A549 (cell line): Measurements from ENCODE around the gene MAL. TPM values are rescaled to one million over a fixed set of nuclear protein-coding genes. Genes with fewer than 3 reads are reported as not detected.
A peak's percentile ranks its signal among the peaks of the same experiment; 100 is the strongest.

Experiments
- ATAC-seq, 2 experiments: fragments of 200-7000 bp in 1 of 2; fragments of >200 bp in 1 of 2; cut with Nextera tagmentation in 1 of 2; cut with Tn5 transposase in 1 of 2; 3 replicates each; pipeline versions ENCODE4 v1.8.0 to v1.9.1; 2018 to 2020; ENCODE audit warnings: mild to moderate bottlenecking in 1 of 2, moderate library complexity in 1 of 2
- CTCF ChIA-PET: fragments of 300-600 bp; sonication (Branson Sonifier 250); formaldehyde crosslinking; extraction: SDS; loops from one replicate; lab custom pipeline; 2021; ENCODE audit warnings: antibody characterized with exemption, inconsistent platforms; lab: Yijun Ruan, JAX
- POLR2A ChIA-PET: fragments of 350-600 bp; formaldehyde crosslinking; extraction: SDS; loops from one replicate; lab custom pipeline; 2021; ENCODE audit warnings: antibody characterized with exemption, inconsistent platforms; lab: Yijun Ruan, JAX
- DNase-seq, 2 experiments: peaks; one replicate each; pipeline versions ENCODE4 v3.0.0 to v3.0.0-alpha.2; 2011 to 2016; ENCODE audit warnings: low read depth in 1 of 2, low spot score in 1 of 2
- FAIRE-seq: peaks from 2 replicates; lab custom pipeline; 2011; peaks lifted over from hg19 to GRCh38; lab: Jason Lieb, UNC
- H3K27ac ChIP-seq, 2 experiments: fragments of >200 bp; sonication (Bioruptor Twin); formaldehyde crosslinking; 3 replicates each; pipeline ENCODE4 v1.5.1; 2016 to 2017
- H3K4me1 ChIP-seq: fragments of >200 bp; sonication (Bioruptor Twin); formaldehyde crosslinking; 3 replicates; pipeline ENCODE4 v1.6.1; 2016
- H3K4me2 ChIP-seq: fragments of >200 bp; sonication (Bioruptor Twin); formaldehyde crosslinking; 3 replicates; pipeline ENCODE4 v1.6.1; 2016
- H3K4me3 ChIP-seq: fragments of >200 bp; sonication (Bioruptor Twin); formaldehyde crosslinking; 3 replicates; pipeline ENCODE4 v1.5.1; 2016
- H3K9me3 ChIP-seq: fragments of >200 bp; sonication (Bioruptor Twin); formaldehyde crosslinking; 3 replicates; pipeline ENCODE4 v1.6.1; 2016
- CBX2 ChIP-seq: fragments of 200-600 bp; sonication (generic); IDR thresholded peaks from 2 replicates; pipeline ENCODE4 v1.6.1; 2016; ENCODE audit warnings: low read depth, mild to moderate bottlenecking, borderline replicate concordance
- CBX8 ChIP-seq: fragments of 200-600 bp; sonication (generic); IDR thresholded peaks from 2 replicates; pipeline ENCODE4 v1.6.1; 2016
- CHD4 ChIP-seq: fragments of 200-600 bp; sonication (generic); IDR thresholded peaks from 2 replicates; pipeline ENCODE4 v1.6.1; 2016; ENCODE audit warnings: antibody characterized with exemption, mild to moderate bottlenecking, borderline replicate concordance
- EHMT2 ChIP-seq: fragments of 200-600 bp; sonication (generic); IDR thresholded peaks from 2 replicates; pipeline ENCODE4 v1.6.1; 2016; ENCODE audit warnings: antibody characterized with exemption, low read depth, mild to moderate bottlenecking, moderate library complexity
- ESRRA ChIP-seq: fragments of 150-350 bp; IDR thresholded peaks from 2 replicates; pipeline ENCODE4 v1.6.1; 2014; ENCODE audit warnings: mild to moderate bottlenecking, low read length, borderline replicate concordance
- FOSB ChIP-seq: fragments of 250-450 bp; sonication (Bioruptor Pico); IDR thresholded peaks from 2 replicates; pipeline ENCODE4 v1.5.0; 2020; ENCODE audit warnings: mild to moderate bottlenecking, moderate library complexity
- FOSL2 ChIP-seq, 2 experiments: fragments of 450-650 bp in 1 of 2; fragments of >200 bp in 1 of 2; sonication (Bioruptor Twin) in 1 of 2; formaldehyde crosslinking; IDR thresholded peaks; 2 replicates each; pipeline versions ENCODE4 v1.5.0 to v1.6.1; 2016 to 2020; ENCODE audit warnings: mild to moderate bottlenecking in 1 of 2, moderate library complexity in 1 of 2
- GATA3 ChIP-seq: IDR thresholded peaks from 2 replicates; pipeline ENCODE4 v1.6.1; 2012; ENCODE audit warnings: borderline replicate concordance
- HDAC2 ChIP-seq: fragments of 200-600 bp; sonication (generic); IDR thresholded peaks from 2 replicates; pipeline ENCODE4 v1.6.1; 2016
- HEYL ChIP-seq: fragments of 250-450 bp; sonication (Bioruptor Pico); IDR thresholded peaks from 2 replicates; pipeline ENCODE4 v1.8.0; 2021; ENCODE audit warnings: mild to moderate bottlenecking, moderate library complexity
- HOXA7 ChIP-seq: fragments of 250-450 bp; sonication (Bioruptor Pico); IDR thresholded peaks from 2 replicates; pipeline ENCODE4 v1.5.0; 2020; ENCODE audit warnings: mild to moderate bottlenecking, moderate library complexity
- HOXB13 ChIP-seq: fragments of 250-450 bp; sonication (Bioruptor Pico); IDR thresholded peaks from 2 replicates; pipeline ENCODE4 v1.5.0; 2020; ENCODE audit warnings: low read depth, mild to moderate bottlenecking, moderate library complexity
- JUN ChIP-seq, 2 experiments: fragments of >200 bp; sonication (Bioruptor Twin); formaldehyde crosslinking; IDR thresholded peaks; 2 replicates in 1 of 2; 3 replicates in 1 of 2; pipeline ENCODE4 v1.6.1; 2016 to 2017
- JUNB ChIP-seq: fragments of >200 bp; sonication (Bioruptor Twin); formaldehyde crosslinking; IDR thresholded peaks from 2 replicates; pipeline ENCODE4 v1.6.1; 2016
- KDM1A ChIP-seq: fragments of 200-600 bp; sonication (generic); IDR thresholded peaks from 2 replicates; pipeline ENCODE4 v1.6.1; 2016; ENCODE audit warnings: low read depth, mild to moderate bottlenecking
- KDM5A ChIP-seq: fragments of 200-600 bp; sonication (generic); IDR thresholded peaks from 2 replicates; pipeline ENCODE4 v1.6.1; 2016; ENCODE audit warnings: antibody characterized with exemption, mild to moderate bottlenecking
- MAFK ChIP-seq: fragments of 450-650 bp; IDR thresholded peaks from 2 replicates; pipeline ENCODE4 v1.6.1; 2014; ENCODE audit not compliant: partially characterized antibody
- MYC ChIP-seq: IDR thresholded peaks from 2 replicates; pipeline ENCODE4 v1.6.1; 2012; ENCODE audit warnings: mild to moderate bottlenecking, inconsistent platforms, low read length, improper control_type of control experiment, borderline replicate concordance
- NPAS2 ChIP-seq: fragments of 250-450 bp; sonication (Bioruptor Pico); IDR thresholded peaks from 2 replicates; pipeline ENCODE4 v1.8.0; 2022; ENCODE audit warnings: mild to moderate bottlenecking, moderate library complexity, borderline replicate concordance
- NR3C1 ChIP-seq: fragments of >200 bp; sonication (Bioruptor Twin); formaldehyde crosslinking; IDR thresholded peaks from 3 replicates; pipeline ENCODE4 v1.6.1; 2017
- POLR2AphosphoS2 ChIP-seq: conservative IDR thresholded peaks from 2 replicates; pipeline ENCODE4 v1.6.1; 2012; ENCODE audit warnings: low read length, improper control_type of control experiment, inconsistent platforms
- RFX5 ChIP-seq: fragments of 450-650 bp; IDR thresholded peaks from 2 replicates; pipeline ENCODE4 v1.7.1; 2014; ENCODE audit warnings: antibody characterized with exemption, mild to moderate bottlenecking, moderate library complexity
- SMC3 ChIP-seq: fragments of >200 bp; sonication (Bioruptor Twin); formaldehyde crosslinking; IDR thresholded peaks from 3 replicates; pipeline ENCODE4 v1.6.1; 2018; ENCODE audit warnings: inconsistent platforms
- SREBF2 ChIP-seq: fragments of 450-650 bp; IDR thresholded peaks from 2 replicates; pipeline ENCODE4 v1.6.1; 2014; ENCODE audit warnings: mild to moderate bottlenecking, moderate library complexity
- USF2 ChIP-seq: fragments of 450-650 bp; IDR thresholded peaks from 2 replicates; pipeline ENCODE4 v1.6.1; 2014; ENCODE audit warnings: antibody characterized with exemption
- ZC3H11A ChIP-seq: fragments of 450-650 bp; IDR thresholded peaks from 2 replicates; pipeline ENCODE4 v1.6.1; 2014; ENCODE audit warnings: antibody characterized with exemption, mild to moderate bottlenecking
- ZFP36 ChIP-seq: fragments of 450-650 bp; IDR thresholded peaks from 2 replicates; pipeline ENCODE4 v1.6.1; 2014; ENCODE audit warnings: borderline replicate concordance; ENCODE audit not compliant: partially characterized antibody
- WGBS: methylation state at CpG from one replicate; pipeline ENCODE4 v1.1.6; 2017; ENCODE audit errors: missing lambda C conversion rate; 5-methylcytosine and 5-hydroxymethylcytosine counted together
- polyA plus RNA-seq, 4 experiments: library from polyadenylated mRNA; depleted of rRNA in 3 of 4; stranded (reverse); fragments of >200 nt; fragmentation: RNase III in 1 of 4; extraction: RNeasy Plus Mini Kit Qiagen cat#74134 plus additional on column Dnase treatment in 1 of 4; gene quantifications; 2 replicates in 3 of 4; 3 replicates in 1 of 4; pipeline ENCODE4 v1.2.3, GENCODE V29; 2011 to 2017
- TF ChIP-seq, protein P1 (sequence below): fragments of 150-350 bp; IDR thresholded peaks from 2 replicates; pipeline ENCODE4 v1.6.1; 2014; ENCODE audit warnings: low read depth, mild to moderate bottlenecking, low read length
- TF ChIP-seq, protein P2 (sequence below): fragments of >200 bp; sonication (Bioruptor Twin); formaldehyde crosslinking; IDR thresholded peaks from 3 replicates; pipeline ENCODE4 v1.5.1; 2016

MAL gene
- polyA plus RNA-seq, 2 of the 4 experiments (the other 2 are of a cell fraction), result not detected

GRCh38 chr2:95041060-95041823 is 15.7 kb downstream of the MAL start:
- POLR2A ChIA-PET, result no interaction called here
- CTCF ChIA-PET, result interaction anchor here (1.0 to 1.5 kb wide), 5 partner anchors 10 to 45 kb away, joined by 3 to 6 read pairs (median 4); no protein-coding TSS in a partner anchor

GRCh38 chr2:95041824-95042442 is 16.4 kb downstream of the MAL start:
- no peak for DNase-seq
- TF ChIP-seq CHD4, result no peak
- no peak for TF ChIP-seq KDM1A
- no peak for TF ChIP-seq POLR2AphosphoS2
- no peak for TF ChIP-seq HOXA7 (CRISPR knock-in tag)
- no peak for TF ChIP-seq HEYL
- no peak for TF ChIP-seq RFX5
- TF ChIP-seq EHMT2, result no peak
- ChIA-PET CTCF (interaction anchor here (1.0 to 1.1 kb wide), 4 partner anchors 11 to 45 kb away, joined by 3 to 6 read pairs (median 4); no protein-coding TSS in a partner anchor), POLR2A (no interaction called here)
- no peak for ATAC-seq
- H3K4me3 ChIP-seq, result no peak overlapping the region
- no peak for FAIRE-seq
- 42% methylated on average over 11 of the region's 11 CpGs for WGBS
- H3K4me2 ChIP-seq, result no peak overlapping the region
- peaks cover 5% of the 10 kb centered on the region; the same call in 1 of the 3 replicates for H3K9me3 ChIP-seq
- H3K4me1 ChIP-seq, result no peaks in the 10 kb centered on the region
- no peak overlapping the region for H3K27ac ChIP-seq

More at GRCh38 chr2:95041060-95041823, 15.7 kb downstream of the MAL start:
- Histone ChIP-seq H3K4me2 (no peak overlapping the region), H3K27ac (no peak overlapping the region), H3K4me3 (no peak overlapping the region), H3K9me3 (peaks cover 5% of the 10 kb centered on the region; the same call in 1 of the 3 replicates)
- DNase-seq (no peak), FAIRE-seq (no peak)
- WGBS, result 71% methylated on average over 10 of the region's 10 CpGs
- TF ChIP-seq CBX2 (no peak), HEYL (no peak), ESRRA (no peak), JUNB (no peak), CBX8 (no peak), HOXB13 (CRISPR knock-in tag) (no peak)
- TF ChIP-seq, all 56 proteins: peak for 0
- H3K4me1 ChIP-seq, result no peaks in the 10 kb centered on the region
- no peak for ATAC-seq

DNA sequence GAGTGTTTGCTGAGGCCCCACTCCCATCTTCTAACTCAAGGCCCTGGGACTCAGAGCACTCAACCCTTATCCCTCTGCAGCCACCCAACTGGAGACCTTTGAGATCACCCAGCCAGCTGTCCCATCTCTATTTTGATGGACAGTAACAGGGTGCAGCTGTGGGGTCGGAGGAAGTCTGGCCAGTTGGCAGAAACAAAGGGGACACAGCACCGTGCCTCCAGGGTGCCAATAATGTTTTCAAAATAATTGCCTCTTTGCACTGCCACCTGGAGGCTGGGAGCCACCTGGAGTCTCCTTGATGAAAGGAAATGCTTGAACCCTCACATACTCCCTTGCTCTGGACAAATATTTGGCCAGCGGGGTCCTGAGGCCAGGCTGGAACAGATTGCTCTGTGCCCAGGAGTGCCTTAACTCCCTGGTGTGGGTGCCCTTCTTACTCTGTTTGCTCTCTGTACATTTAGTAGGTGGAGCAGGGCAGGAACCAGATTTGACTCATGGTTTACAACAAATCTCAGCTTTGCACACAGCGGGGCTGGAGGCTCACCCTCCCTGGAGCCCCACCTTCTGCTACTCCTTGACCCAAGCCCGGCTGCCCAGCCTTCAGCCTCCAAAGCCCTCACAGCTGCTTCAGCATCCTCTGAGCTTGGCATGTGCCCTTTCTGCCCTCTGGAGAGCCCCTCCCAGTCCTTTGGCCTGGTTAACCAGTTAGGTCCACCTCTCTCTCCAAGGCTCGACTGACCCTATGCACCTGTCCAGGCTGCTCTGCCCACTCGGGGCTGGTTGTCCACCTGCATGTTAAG is 17.2 kb downstream of the MAL start:
- 21% methylated on average over 7 of the region's 7 CpGs for WGBS
- no peak for DNase-seq
- no peak overlapping the region for H3K27ac ChIP-seq
- 0 out of 3 replicates have a peak overlapping the region, but pooled peaks have one; percentile 4 for H3K4me2 ChIP-seq
- TF ChIP-seq SMC3 (no peak), ZC3H11A (no peak), NR3C1 (no peak), HDAC2 (no peak), NPAS2 (no peak), GATA3 (no peak), KDM5A (no peak), USF2 (no peak), JUN (IDR thresholded peaks at IDR 0.05) (no peak), SREBF2 (no peak), FOSB (CRISPR knock-in tag) (no peak), MAFK (no peak), FOSL2 (IDR thresholded peaks at IDR 0.05) (no peak), FOSL2 (CRISPR knock-in tag; IDR thresholded peaks at IDR 0.05) (no peak), ZFP36 (no peak), MYC (no peak)
- TF ChIP-seq, protein P1, sequence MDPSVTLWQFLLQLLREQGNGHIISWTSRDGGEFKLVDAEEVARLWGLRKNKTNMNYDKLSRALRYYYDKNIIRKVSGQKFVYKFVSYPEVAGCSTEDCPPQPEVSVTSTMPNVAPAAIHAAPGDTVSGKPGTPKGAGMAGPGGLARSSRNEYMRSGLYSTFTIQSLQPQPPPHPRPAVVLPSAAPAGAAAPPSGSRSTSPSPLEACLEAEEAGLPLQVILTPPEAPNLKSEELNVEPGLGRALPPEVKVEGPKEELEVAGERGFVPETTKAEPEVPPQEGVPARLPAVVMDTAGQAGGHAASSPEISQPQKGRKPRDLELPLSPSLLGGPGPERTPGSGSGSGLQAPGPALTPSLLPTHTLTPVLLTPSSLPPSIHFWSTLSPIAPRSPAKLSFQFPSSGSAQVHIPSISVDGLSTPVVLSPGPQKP, result no peak
- TF ChIP-seq, protein P2, sequence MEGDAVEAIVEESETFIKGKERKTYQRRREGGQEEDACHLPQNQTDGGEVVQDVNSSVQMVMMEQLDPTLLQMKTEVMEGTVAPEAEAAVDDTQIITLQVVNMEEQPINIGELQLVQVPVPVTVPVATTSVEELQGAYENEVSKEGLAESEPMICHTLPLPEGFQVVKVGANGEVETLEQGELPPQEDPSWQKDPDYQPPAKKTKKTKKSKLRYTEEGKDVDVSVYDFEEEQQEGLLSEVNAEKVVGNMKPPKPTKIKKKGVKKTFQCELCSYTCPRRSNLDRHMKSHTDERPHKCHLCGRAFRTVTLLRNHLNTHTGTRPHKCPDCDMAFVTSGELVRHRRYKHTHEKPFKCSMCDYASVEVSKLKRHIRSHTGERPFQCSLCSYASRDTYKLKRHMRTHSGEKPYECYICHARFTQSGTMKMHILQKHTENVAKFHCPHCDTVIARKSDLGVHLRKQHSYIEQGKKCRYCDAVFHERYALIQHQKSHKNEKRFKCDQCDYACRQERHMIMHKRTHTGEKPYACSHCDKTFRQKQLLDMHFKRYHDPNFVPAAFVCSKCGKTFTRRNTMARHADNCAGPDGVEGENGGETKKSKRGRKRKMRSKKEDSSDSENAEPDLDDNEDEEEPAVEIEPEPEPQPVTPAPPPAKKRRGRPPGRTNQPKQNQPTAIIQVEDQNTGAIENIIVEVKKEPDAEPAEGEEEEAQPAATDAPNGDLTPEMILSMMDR, result no peak
- H3K9me3 ChIP-seq, result no peaks in the 10 kb centered on the region
- no peaks in the 10 kb centered on the region for H3K4me1 ChIP-seq
- POLR2A ChIA-PET, result no interaction called here
- FAIRE-seq, result no peak
- ATAC-seq, result no peak; a peak in 1 of 6 replicates
- CTCF ChIA-PET, result interaction anchor here (1.0 to 1.4 kb wide), 4 partner anchors 9 to 37 kb away, joined by 3 to 6 read pairs (median 4); no protein-coding TSS in a partner anchor
- no peak overlapping the region for H3K4me3 ChIP-seq
